Measurements from ENCODE around the gene VEPH1. TPM values are rescaled to one million over a fixed set of nuclear protein-coding genes. Genes with fewer than 3 reads are reported as not detected.
A peak's percentile ranks its signal among the peaks of the same experiment; 100 is the strongest.

The VEPH1 gene
- total RNA-seq, 1 experiment from 2014 or later: 2.4 TPM

DNA sequence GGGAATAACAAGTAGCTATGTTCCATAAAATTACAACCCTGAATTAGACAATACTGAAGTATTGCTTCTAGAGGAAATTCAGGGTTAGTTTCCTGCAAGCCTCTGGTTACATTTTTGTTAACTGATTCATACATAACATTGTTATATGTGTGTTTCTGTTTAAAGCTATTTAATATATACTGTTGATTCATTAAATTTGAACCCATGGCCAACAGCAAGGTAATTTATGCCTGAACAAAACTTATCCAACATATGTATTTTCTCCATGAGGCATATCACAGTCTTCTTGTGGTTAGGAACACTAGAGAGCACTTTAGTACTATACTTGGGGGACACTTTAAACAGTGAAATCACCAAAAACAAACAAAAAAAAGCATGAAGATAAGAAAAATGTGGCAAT is 114.2 kb downstream of the VEPH1 start:
- DNase-seq (ENCODE audit: unreplicated experiment): no peak

DNA sequence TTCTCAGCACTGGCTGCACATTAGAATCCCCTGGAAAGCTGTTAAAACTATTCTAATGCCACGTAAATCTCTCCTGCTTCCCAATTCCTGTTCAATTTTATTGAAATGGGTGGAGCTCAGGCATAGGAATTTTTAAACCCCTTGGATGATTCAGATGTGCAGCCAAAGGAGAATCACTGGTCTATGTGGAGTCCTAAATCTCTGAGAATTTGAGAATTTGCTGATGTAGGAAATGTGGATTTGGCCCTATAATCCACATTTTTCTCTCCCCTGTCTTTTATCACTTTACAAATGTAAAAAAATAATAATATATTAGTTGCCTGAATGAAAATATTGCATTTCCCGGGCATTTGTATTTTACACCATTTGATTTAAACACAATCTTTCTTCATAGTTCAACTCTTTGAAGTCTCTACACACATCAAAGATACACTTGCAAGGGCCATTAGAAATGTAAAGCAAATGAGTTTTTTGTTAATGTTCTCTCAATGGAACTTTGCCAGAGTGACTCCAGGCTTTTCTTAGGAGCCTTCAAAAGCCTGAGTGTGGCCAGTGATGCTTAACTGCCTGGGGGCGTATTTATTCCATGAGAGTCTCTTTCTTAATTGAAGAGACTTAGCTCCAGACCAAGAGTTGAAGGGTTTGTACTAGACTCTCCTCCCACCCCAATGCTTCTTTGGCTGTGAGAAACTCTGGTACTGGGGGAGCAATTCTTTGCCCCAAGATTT is 115.3 kb downstream of the VEPH1 start:
- intact Hi-C loops (cut with micrococcal nuclease): no loop called here
- Mint-ChIP-seq H3K27me3 (ENCODE audit: insufficient read depth, unreplicated experiment) (no peaks in the 10 kb centered on the region), H3K4me1 (ENCODE audit: insufficient read depth, unreplicated experiment) (peaks cover 8% of the 10 kb centered on the region), H3K4me3 (ENCODE audit: unreplicated experiment) (no peak overlapping the region), H3K36me3 (ENCODE audit: insufficient read depth, unreplicated experiment) (no peaks in the 10 kb centered on the region), H3K27ac (ENCODE audit: low read depth, unreplicated experiment) (no peak overlapping the region), H3K9me3 (ENCODE audit: unreplicated experiment) (no peaks in the 10 kb centered on the region)
- no TSS peak for BruUV-seq (replicated peaks)
- CTCF ChIA-PET: interaction anchor here (0.6 to 0.7 kb wide), 2 partner anchors 80 to 147 kb away, joined by 3 read pairs; no protein-coding TSS in a partner anchor
- POLR2A ChIA-PET: interaction anchor here (0.6 kb wide), 1 partner anchor 13 kb away, joined by 3 read pairs; no protein-coding TSS in a partner anchor
- no peak for TF ChIP-seq CTCF (IDR thresholded peaks at IDR 0.05; ENCODE audit: unreplicated experiment)
- DNase-seq (ENCODE audit: unreplicated experiment): peak; percentile 11

More for the DNA sequence above, 114.2 kb downstream of the VEPH1 start:
- peaks cover 12% of the 10 kb centered on the region for H3K4me1 Mint-ChIP-seq (ENCODE audit: insufficient read depth, unreplicated experiment)
- no peak overlapping the region for H3K4me3 Mint-ChIP-seq (ENCODE audit: unreplicated experiment)
- no peak overlapping the region for H3K27ac Mint-ChIP-seq (ENCODE audit: low read depth, unreplicated experiment)
- intact Hi-C loops (cut with micrococcal nuclease): no loop called here
- H3K27me3 Mint-ChIP-seq (ENCODE audit: insufficient read depth, unreplicated experiment): no peaks in the 10 kb centered on the region
- no peaks in the 10 kb centered on the region for H3K9me3 Mint-ChIP-seq (ENCODE audit: unreplicated experiment)
- no peak for TF ChIP-seq CTCF (IDR thresholded peaks at IDR 0.05; ENCODE audit: unreplicated experiment)
- ChIA-PET CTCF (interaction anchor here (0.6 to 1.0 kb wide), 2 partner anchors 8 to 28 kb away, joined by 3 read pairs; no protein-coding TSS in a partner anchor), POLR2A (interaction anchor here (0.6 kb wide), 1 partner anchor 52 kb away, joined by 3 read pairs; no protein-coding TSS in a partner anchor)
- H3K36me3 Mint-ChIP-seq (ENCODE audit: insufficient read depth, unreplicated experiment): peaks cover 6% of the 10 kb centered on the region
- no TSS peak for BruUV-seq (replicated peaks)

GRCh38 chr3:157384491-157384890 is 118.7 kb downstream of the VEPH1 start:
- no peak for DNase-seq (ENCODE audit: unreplicated experiment)
- ChIA-PET POLR2A (no interaction called here), CTCF (no interaction called here)
- H3K4me1 Mint-ChIP-seq (ENCODE audit: insufficient read depth, unreplicated experiment): peaks cover 6% of the 10 kb centered on the region
- H3K27me3 Mint-ChIP-seq (ENCODE audit: insufficient read depth, unreplicated experiment): no peaks in the 10 kb centered on the region
- TF ChIP-seq CTCF (IDR thresholded peaks at IDR 0.05; ENCODE audit: unreplicated experiment): no peak
- H3K4me3 Mint-ChIP-seq (ENCODE audit: unreplicated experiment): no peak overlapping the region
- H3K9me3 Mint-ChIP-seq (ENCODE audit: unreplicated experiment): no peaks in the 10 kb centered on the region
- no peak overlapping the region for H3K27ac Mint-ChIP-seq (ENCODE audit: low read depth, unreplicated experiment)
- intact Hi-C loops (cut with micrococcal nuclease): no loop called here
- BruUV-seq (replicated peaks): no TSS peak
- H3K36me3 Mint-ChIP-seq (ENCODE audit: insufficient read depth, unreplicated experiment): no peaks in the 10 kb centered on the region

DNA sequence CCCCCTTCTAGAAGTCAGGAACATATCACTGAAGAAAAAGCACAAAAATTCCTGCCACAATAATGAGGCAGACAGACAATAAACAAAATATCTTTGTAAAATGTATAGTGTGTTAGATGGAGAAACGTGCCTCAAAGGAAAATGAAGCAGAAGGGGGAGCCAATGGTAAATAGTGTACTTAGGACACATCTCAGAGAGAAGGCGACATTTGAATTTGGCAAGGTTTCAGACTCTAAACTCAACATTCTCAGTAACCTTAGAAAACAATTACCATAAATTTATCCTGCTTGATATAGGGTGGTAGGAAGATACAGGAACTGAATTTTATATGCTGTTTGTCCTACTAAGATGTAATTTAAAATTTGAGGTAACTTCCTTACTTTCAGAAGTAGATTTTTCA is 119.2 kb downstream of the VEPH1 start:
- H3K27ac Mint-ChIP-seq (ENCODE audit: low read depth, unreplicated experiment): no peak overlapping the region
- no TSS peak for BruUV-seq (replicated peaks)
- H3K9me3 Mint-ChIP-seq (ENCODE audit: unreplicated experiment): no peaks in the 10 kb centered on the region
- intact Hi-C loops (cut with micrococcal nuclease): no loop called here
- CTCF ChIA-PET: no interaction called here
- DNase-seq (ENCODE audit: unreplicated experiment): no peak
- POLR2A ChIA-PET: no interaction called here
- H3K27me3 Mint-ChIP-seq (ENCODE audit: insufficient read depth, unreplicated experiment): no peaks in the 10 kb centered on the region
- TF ChIP-seq CTCF (IDR thresholded peaks at IDR 0.05; ENCODE audit: unreplicated experiment): no peak
- H3K4me3 Mint-ChIP-seq (ENCODE audit: unreplicated experiment): no peak overlapping the region
- no peaks in the 10 kb centered on the region for H3K36me3 Mint-ChIP-seq (ENCODE audit: insufficient read depth, unreplicated experiment)
- peaks cover 2% of the 10 kb centered on the region for H3K4me1 Mint-ChIP-seq (ENCODE audit: insufficient read depth, unreplicated experiment)
